H1 (cell line): Measurements from ENCODE around the gene PRPF6. TPM values are rescaled to one million over a fixed set of nuclear protein-coding genes. Genes with fewer than 3 reads are reported as not detected.

Experiments
- BCL11A ChIP-seq, 2 experiments: IDR thresholded peaks; one replicate each; pipeline ENCODE4 v1.6.1; 2011; ENCODE audit warnings: low read depth in 2 of 2, low read length in 2 of 2, mild to moderate bottlenecking in 2 of 2
- CTBP2 ChIP-seq: IDR thresholded peaks from 2 replicates; pipeline ENCODE4 v1.7.0; 2011; ENCODE audit warnings: borderline replicate concordance, mild to moderate bottlenecking, moderate library complexity, mixed read lengths, low read length; ENCODE audit not compliant: insufficient read depth, insufficient read length
- HDAC2 ChIP-seq, 2 experiments: fragments of 300-600 bp in 1 of 2; sonication (generic) in 1 of 2; IDR thresholded peaks; 2 replicates each; pipeline ENCODE4 v1.6.1; 2011 to 2012; ENCODE audit warnings: low read depth in 2 of 2, low read length in 2 of 2, mild to moderate bottlenecking in 2 of 2, moderate library complexity in 2 of 2, borderline replicate concordance in 1 of 2, inconsistent platforms in 1 of 2
- JUN ChIP-seq: IDR thresholded peaks from 2 replicates; pipeline ENCODE4 v1.6.1; 2011; ENCODE audit warnings: low read depth, mild to moderate bottlenecking, improper control_type of control experiment, low read length
- PHF8 ChIP-seq: fragments of 200-600 bp; sonication (generic); conservative IDR thresholded peaks from 2 replicates; pipeline ENCODE4 v1.7.1; 2012; ENCODE audit warnings: low read depth, mild to moderate bottlenecking, inconsistent platforms, low read length, moderate library complexity
- POLR2A ChIP-seq, 2 experiments: IDR thresholded peaks; 1 replicate in 1 of 2; 2 replicates in 1 of 2; pipeline ENCODE4 v1.6.1; 2011; ENCODE audit warnings: low read depth in 2 of 2, low read length in 2 of 2, mild to moderate bottlenecking in 2 of 2; ENCODE audit errors: control extremely low read depth in 1 of 2
- SAP30 ChIP-seq: fragments of 300-600 bp; sonication (generic); IDR thresholded peaks from 2 replicates; pipeline ENCODE4 v1.7.1; 2012; ENCODE audit warnings: low read length, moderate library complexity, mild to moderate bottlenecking, inconsistent platforms; ENCODE audit not compliant: insufficient read depth, insufficient replicate concordance
- SIRT6 ChIP-seq: IDR thresholded peaks from one replicate; pipeline ENCODE4 v1.7.1; 2012; ENCODE audit warnings: low read length, inconsistent platforms
- TEAD4 ChIP-seq: IDR thresholded peaks from 2 replicates; pipeline ENCODE4 v1.6.1; 2012; ENCODE audit warnings: low read depth, low read length, inconsistent platforms, mixed read lengths
- ZNF274 ChIP-seq: IDR thresholded peaks from 2 replicates; pipeline ENCODE4 v1.7.0; 2012; ENCODE audit warnings: low read length, borderline replicate concordance; ENCODE audit errors: extremely low read depth
- polyA plus RNA-seq, 7 experiments: library from polyadenylated mRNA; depleted of rRNA in 3 of 7; stranded (reverse) in 5 of 7; unstranded in 2 of 7; fragments of >200 nt in 5 of 7; fragments of 200-250 nt in 2 of 7; gene quantifications; 1 replicate in 5 of 7; 2 replicates in 1 of 7; 4 replicates in 1 of 7; pipeline versions ENCODE4 v1.2.1 to v1.2.3, GENCODE V29; 2011 to 2013; ENCODE audit warnings: missing spikeins in 2 of 7, mixed read lengths in 2 of 7
- total RNA-seq: library from RNA; stranded (reverse); fragmentation: NEBNext Ultra II Directional; extraction: Animal tissue kit (Norgen Biotek cat#: 25700); gene quantifications from 2 replicates; pipeline ENCODE4 v1.2.1, GENCODE V29; 2021

The PRPF6 gene
- total and polyA plus RNA-seq, 2 of the 8 experiments (the other 6 are each of a cell fraction or from before 2014, with no cell fraction given) = 27.9 to 76.9 TPM

DNA sequence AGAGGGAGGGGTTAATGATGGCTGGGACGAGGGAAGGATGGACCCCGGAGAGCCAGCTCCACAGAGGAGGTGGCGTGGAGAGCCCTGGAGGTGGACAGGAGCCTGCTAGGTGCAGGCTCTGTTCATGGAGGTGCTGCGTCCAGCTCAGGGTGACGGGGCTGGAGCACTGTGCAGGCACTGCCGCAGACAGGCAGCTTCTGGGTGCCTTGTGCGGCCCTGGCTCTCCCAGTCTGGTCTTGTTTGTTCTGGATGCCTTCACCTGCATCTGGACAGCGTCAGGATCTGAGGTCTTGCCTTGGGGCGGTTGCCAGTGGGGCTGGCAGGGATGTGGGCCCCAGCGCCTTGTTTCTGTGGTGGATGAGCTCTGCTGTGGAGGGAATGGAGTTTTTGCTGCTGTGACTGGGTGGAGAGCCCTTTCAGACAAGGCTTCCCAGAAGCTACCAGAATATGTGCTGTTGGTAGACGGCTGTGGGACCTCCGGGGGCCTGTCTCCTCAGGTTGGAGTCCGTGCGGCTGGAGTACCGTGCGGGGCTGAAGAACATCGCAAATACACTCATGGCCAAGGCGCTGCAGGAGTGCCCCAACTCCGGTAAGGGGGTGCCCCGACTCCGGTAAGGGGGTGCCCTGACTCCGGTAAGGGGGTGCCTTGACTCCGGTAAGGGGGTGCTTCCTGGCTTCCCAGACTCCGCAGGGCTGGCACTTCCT lies 47.2 kb downstream of the PRPF6 start (continued):
- TF ChIP-seq SIRT6 (no peak), CTBP2 (no peak), HDAC2 (IDR thresholded peaks at IDR 0.05; ENCODE audit: borderline replicate concordance in 1 of 2, low read depth in 2 of 2, low read length in 2 of 2) (no peak), BCL11A (IDR thresholded peaks at IDR 0.05; ENCODE audit: low read depth in 2 of 2, low read length in 2 of 2) (no peak), SAP30 (no peak), TEAD4 (no peak), POLR2A (IDR thresholded peaks at IDR 0.05; ENCODE audit: control extremely low read depth in 1 of 2, low read depth in 2 of 2, low read length in 2 of 2) (no peak), JUN (no peak), PHF8 (no peak), ZNF274 (no peak)
